ENCODE measurements around the gene RAPH1. TPM values are rescaled to one million over a fixed set of nuclear protein-coding genes. Genes with fewer than 3 reads are reported as not detected.

RAPH1 gene
- total and polyA plus RNA-seq, 12 donors = 3.1 to 20.6 (median 15.9) TPM

DNA sequence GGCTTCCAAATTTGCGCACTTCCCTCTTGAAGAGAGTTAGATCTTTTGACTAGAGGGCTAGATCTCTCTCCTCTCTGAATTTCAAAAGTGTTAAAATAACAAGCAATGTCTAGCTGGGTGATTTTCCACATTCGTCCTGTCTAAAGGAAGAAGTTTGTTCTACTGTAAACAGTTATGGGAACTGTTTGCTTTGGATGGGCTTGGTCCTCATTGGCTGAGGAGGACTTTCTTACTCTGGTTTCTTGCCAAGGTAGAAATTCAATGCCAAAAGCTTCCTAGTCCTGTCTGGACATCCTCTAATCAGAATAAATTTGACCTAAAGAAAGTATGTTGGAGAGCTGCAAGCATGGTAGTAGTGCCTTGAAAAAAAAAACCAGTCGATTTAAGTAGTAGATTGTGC is 47.4 kb upstream of the RAPH1 start:
- peak overlapping the region in 8 of 10 donors; percentile 4 to 61 (median 46) for H3K27ac ChIP-seq
- intact Hi-C loops (cut with DNase I) = loop anchor here in 1 of 10 donors (5.0 kb wide), 1 partner anchor 45 kb away; the partner anchor contains the start of gene RAPH1

DNA sequence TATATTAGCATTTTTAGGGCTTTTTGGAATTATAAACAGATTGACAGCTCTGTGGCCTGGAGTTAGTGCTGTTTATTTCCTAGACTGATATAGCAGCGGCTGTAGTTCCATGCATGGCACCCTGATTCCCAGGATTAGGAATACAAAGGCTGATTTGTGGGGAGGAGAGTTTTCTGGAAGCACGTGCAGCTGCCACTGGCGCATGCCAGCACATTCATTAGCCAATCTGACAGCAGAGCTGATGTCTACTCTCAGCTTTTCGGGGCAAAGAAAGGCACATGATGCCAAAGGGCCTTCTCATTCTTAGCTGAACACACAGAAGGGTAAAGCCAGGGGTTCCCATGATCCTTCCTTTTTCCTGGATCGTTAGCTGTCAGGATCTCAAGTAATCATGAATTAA is 45.7 kb upstream of the RAPH1 start:
- Histone ChIP-seq H3K36me3 (no peaks in the 10 kb centered on the region), H3K9me3 (no peaks in the 10 kb centered on the region), H3K4me1 (peaks cover 2 to 46% (median 26%) of the 10 kb centered on the region in 9 donors), H3K4me3 (no peak overlapping the region), H3K27ac (no peak overlapping the region), H3K27me3 (no peaks in the 10 kb centered on the region)
- ATAC-seq (no peak), DNase-seq (no peak)
- 70 to 82% methylated on average over 5 of the region's 5 CpGs for WGBS, 2 donors
- intact Hi-C loops (cut with DNase I) = loop anchor here in 1 of 10 donors (5.0 kb wide), 1 partner anchor 44 kb away; the partner anchor contains the start of gene RAPH1
- TF ChIP-seq, protein P1, sequence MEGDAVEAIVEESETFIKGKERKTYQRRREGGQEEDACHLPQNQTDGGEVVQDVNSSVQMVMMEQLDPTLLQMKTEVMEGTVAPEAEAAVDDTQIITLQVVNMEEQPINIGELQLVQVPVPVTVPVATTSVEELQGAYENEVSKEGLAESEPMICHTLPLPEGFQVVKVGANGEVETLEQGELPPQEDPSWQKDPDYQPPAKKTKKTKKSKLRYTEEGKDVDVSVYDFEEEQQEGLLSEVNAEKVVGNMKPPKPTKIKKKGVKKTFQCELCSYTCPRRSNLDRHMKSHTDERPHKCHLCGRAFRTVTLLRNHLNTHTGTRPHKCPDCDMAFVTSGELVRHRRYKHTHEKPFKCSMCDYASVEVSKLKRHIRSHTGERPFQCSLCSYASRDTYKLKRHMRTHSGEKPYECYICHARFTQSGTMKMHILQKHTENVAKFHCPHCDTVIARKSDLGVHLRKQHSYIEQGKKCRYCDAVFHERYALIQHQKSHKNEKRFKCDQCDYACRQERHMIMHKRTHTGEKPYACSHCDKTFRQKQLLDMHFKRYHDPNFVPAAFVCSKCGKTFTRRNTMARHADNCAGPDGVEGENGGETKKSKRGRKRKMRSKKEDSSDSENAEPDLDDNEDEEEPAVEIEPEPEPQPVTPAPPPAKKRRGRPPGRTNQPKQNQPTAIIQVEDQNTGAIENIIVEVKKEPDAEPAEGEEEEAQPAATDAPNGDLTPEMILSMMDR (IDR thresholded peaks at IDR 0.05) = no peak

More for the DNA sequence above, 47.4 kb upstream of the RAPH1 start:
- H3K9me3 ChIP-seq = no peaks in the 10 kb centered on the region
- TF ChIP-seq, protein P1 (IDR thresholded peaks at IDR 0.05) = no peak
- DNase-seq = peak in 1 of 2 donors; percentile 18
- WGBS, 2 donors = 60 to 64% methylated on average over 3 of the region's 3 CpGs
- peak in 7 of 8 donors; percentile 26 to 75 (median 60) for ATAC-seq
- H3K4me3 ChIP-seq = no peak overlapping the region
- H3K4me1 ChIP-seq = peaks cover 2 to 46% (median 26%) of the 10 kb centered on the region in 9 donors
- H3K36me3 ChIP-seq = no peaks in the 10 kb centered on the region
- no peaks in the 10 kb centered on the region for H3K27me3 ChIP-seq

DNA sequence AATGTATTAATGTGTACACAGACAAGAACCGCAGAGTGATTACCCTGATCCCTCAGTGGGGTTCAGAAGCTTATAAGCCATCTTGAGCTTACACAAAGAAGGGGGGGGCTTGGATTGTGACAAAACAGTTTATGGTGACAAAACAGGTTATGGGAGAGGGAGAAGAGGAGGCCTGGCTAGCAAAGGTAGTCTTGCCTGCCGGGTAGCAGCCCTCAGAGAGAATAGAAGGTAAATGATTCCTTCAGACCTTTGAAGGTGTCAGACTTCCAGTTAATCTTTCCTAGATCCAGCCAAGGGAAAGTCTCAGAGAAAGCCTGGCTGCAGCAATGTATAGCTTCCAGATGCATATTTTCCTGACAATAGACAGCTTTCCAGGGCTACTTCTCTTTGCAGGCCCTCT is 44.6 kb upstream of the RAPH1 start:
- H3K9me3 ChIP-seq = no peaks in the 10 kb centered on the region
- DNase-seq = no peak
- no peaks in the 10 kb centered on the region for H3K36me3 ChIP-seq
- H3K4me1 ChIP-seq = peaks cover 2 to 46% (median 26%) of the 10 kb centered on the region in 9 donors
- H3K27me3 ChIP-seq = no peaks in the 10 kb centered on the region
- TF ChIP-seq, protein P1 (IDR thresholded peaks at IDR 0.05) = no peak
- intact Hi-C loops (cut with DNase I) = loop anchor here in 1 of 10 donors (5.0 kb wide), 1 partner anchor 42 kb away; the partner anchor contains the start of gene RAPH1
- no peak overlapping the region for H3K4me3 ChIP-seq
- ATAC-seq = no peak
- peak overlapping the region in 1 of 10 donors; percentile 8 for H3K27ac ChIP-seq
- WGBS, 2 donors = 98 to 100% methylated on average over 2 of the region's 2 CpGs

DNA sequence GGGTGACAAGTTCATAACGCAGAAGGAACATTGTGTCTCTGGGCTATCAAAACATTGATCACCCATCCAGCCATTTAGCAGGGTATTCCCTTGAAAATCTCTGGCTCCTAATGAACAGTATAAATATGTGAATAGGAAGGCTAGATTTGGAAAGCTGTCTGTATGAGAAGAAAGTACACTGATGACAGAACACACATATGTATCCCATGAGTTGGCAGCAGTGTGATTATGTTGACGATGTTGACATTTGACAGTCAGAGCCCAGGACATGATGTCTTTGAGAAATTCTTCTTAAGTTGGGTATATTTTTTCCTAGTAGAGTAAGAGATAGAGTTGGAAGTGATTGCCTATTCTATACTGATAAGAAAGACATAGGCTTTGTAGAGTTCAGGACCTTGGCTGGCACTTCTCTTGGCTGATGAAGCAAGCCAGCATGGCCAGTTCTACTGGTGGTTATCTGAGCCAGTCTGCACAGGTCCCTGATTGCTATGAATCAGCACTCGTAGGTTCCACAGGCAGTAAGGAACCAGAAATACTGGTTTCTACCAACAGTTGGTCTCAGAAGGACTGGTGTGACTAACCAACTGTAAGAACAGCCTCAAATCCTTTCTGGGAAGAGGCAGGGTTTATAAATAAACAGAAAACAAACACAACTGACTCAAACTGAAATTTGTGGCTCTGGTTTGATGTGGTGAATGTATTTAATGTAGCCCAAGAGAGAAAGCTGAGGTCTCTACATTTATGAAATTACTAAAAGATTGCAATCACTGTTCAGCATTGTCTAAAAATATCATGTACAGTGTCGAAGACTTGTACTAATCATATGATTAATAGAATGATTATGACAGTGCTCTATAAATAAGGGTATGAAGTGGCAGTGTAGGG is 43.9 kb upstream of the RAPH1 start:
- no peak overlapping the region for H3K4me3 ChIP-seq
- H3K27me3 ChIP-seq = no peaks in the 10 kb centered on the region
- WGBS, 2 donors = 61 to 66% methylated on average over 4 of the region's 4 CpGs
- peak in 2 of 8 donors; percentile 36 to 54 for ATAC-seq
- no peaks in the 10 kb centered on the region for H3K36me3 ChIP-seq
- intact Hi-C loops (cut with DNase I) = no loop called here
- H3K4me1 ChIP-seq = peaks cover 2 to 40% (median 25%) of the 10 kb centered on the region in 9 donors
- peak overlapping the region in 1 of 10 donors; percentile 18 for H3K27ac ChIP-seq
- no peak for DNase-seq
- TF ChIP-seq, protein P1 (IDR thresholded peaks at IDR 0.05) = no peak
- H3K9me3 ChIP-seq = no peaks in the 10 kb centered on the region

Measured in heart right ventricle (tissue), 16 donors.